ENCODE data around the gene MRPL19. TPM values are rescaled to one million over a fixed set of nuclear protein-coding genes. Genes with fewer than 3 reads are reported as not detected.
"Not testable (repeated sequence)": the region's sequence is repeated elsewhere in the genome, so short reads cannot be mapped to it uniquely, and the experiment has no call there.

MRPL19 gene
- total and polyA plus RNA-seq, 7 experiments from 2014 or later: 14.2 to 44.8 (median 26.2) TPM

GRCh38 chr2:75707901-75708300 is 61.3 kb downstream of the MRPL19 start:
- Mint-ChIP-seq H3K4me3 (peak overlapping the region in 9 of 10 donors; percentile 23 to 72 (median 42)), H3K27ac (peak overlapping the region in 1 of 9 donors; percentile 56), H3K27me3 (no peaks in the 10 kb centered on the region), H3K36me3 (peaks cover 5 to 33% (median 16%) of the 10 kb centered on the region in 5 donors), H3K4me1 (peaks cover 10 to 52% (median 33%) of the 10 kb centered on the region in 7 donors), H3K9me3 (no peaks in the 10 kb centered on the region)
- Histone ChIP-seq H3K27me3 (ENCODE audit: control insufficient read depth in 2 of 2, insufficient read depth in 2 of 2, low read length in 2 of 2) (no peaks in the 10 kb centered on the region), H3K27ac (ENCODE audit: low read depth, low read length) (no peak overlapping the region), H3K36me3 (ENCODE audit: control insufficient read depth in 2 of 3, insufficient read depth in 3 of 3, low read length in 3 of 3) (peaks cover 0 to 18% (median 0%) of the 10 kb centered on the region in 3 experiments), H3K4me1 (ENCODE audit: control insufficient read depth in 2 of 2, insufficient read depth in 2 of 2, low read length in 2 of 2) (peaks cover 0 to 13% of the 10 kb centered on the region in 2 donors), H3K4me3 (ENCODE audit: low read length) (no peak overlapping the region), H3K9me3 (ENCODE audit: control insufficient read depth in 2 of 3, low read length in 3 of 3) (no peaks in the 10 kb centered on the region)
- intact Hi-C loops (cut with micrococcal nuclease): no loop called here
- POLR2A ChIA-PET: no interaction called here
- ATAC-seq (no peak), DNase-seq (no peak)
- CTCF ChIA-PET: interaction anchor here (0.6 kb wide), 1 partner anchor 72 kb away, joined by 3 read pairs; no protein-coding TSS in a partner anchor

GRCh38 chr2:75709297-75709696 is 62.7 kb downstream of the MRPL19 start:
- intact Hi-C loops (cut with micrococcal nuclease): no loop called here
- Histone ChIP-seq H3K9me3 (ENCODE audit: control insufficient read depth in 2 of 3, low read length in 3 of 3) (no peaks in the 10 kb centered on the region), H3K4me1 (ENCODE audit: control insufficient read depth in 2 of 2, insufficient read depth in 2 of 2, low read length in 2 of 2) (peaks cover 0 to 13% of the 10 kb centered on the region in 2 donors), H3K4me3 (ENCODE audit: low read length) (peak overlapping the region; percentile 35), H3K27me3 (ENCODE audit: control insufficient read depth in 2 of 2, insufficient read depth in 2 of 2, low read length in 2 of 2) (no peaks in the 10 kb centered on the region), H3K27ac (ENCODE audit: low read depth, low read length) (no peak overlapping the region), H3K36me3 (ENCODE audit: control insufficient read depth in 2 of 3, insufficient read depth in 3 of 3, low read length in 3 of 3) (peaks cover 0 to 8% (median 0%) of the 10 kb centered on the region in 3 experiments)
- DNase-seq (no peak), ATAC-seq (no peak)
- Mint-ChIP-seq H3K9me3 (no peaks in the 10 kb centered on the region), H3K36me3 (peaks cover 3 to 21% (median 12%) of the 10 kb centered on the region in 5 donors), H3K27ac (peak overlapping the region; percentile 3 to 81 (median 37)), H3K4me3 (peak overlapping the region; percentile 58 to 92 (median 77)), H3K27me3 (no peaks in the 10 kb centered on the region), H3K4me1 (peaks cover 10 to 52% (median 33%) of the 10 kb centered on the region in 7 donors)
- ChIA-PET CTCF (interaction anchor here (0.6 to 1.1 kb wide), 3 partner anchors 68 to 82 kb away, joined by 3 to 4 read pairs (median 3); no protein-coding TSS in a partner anchor), POLR2A (no interaction called here)

- Mint-ChIP-seq H3K36me3 (peaks cover 0 to 12% (median 7%) of the 10 kb centered on the region in 5 donors), H3K27ac (peak overlapping the region; percentile 96 to 98 (median 98)), H3K4me1 (peaks cover 10 to 52% (median 33%) of the 10 kb centered on the region in 7 donors), H3K27me3 (peaks cover 0 to 7% (median 2%) of the 10 kb centered on the region in 5 donors), H3K9me3 (no peaks in the 10 kb centered on the region), H3K4me3 (peak overlapping the region; percentile 72 to 98 (median 95))
- ChIA-PET CTCF (interaction anchor here (1.0 to 1.1 kb wide), 3 partner anchors 39 to 73 kb away, joined by 3 to 4 read pairs (median 4); no protein-coding TSS in a partner anchor), POLR2A (interaction anchor here (0.6 to 2.6 kb wide), 4 partner anchors 63 to 866 kb away, joined by 3 to 12 read pairs (median 3); partner anchors contain the start of gene MRPL19)
- H3K36me3 ChIP-seq (ENCODE audit: control insufficient read depth in 2 of 3, insufficient read depth in 3 of 3, low read length in 3 of 3): peaks cover 0 to under 1% (median 0%) of the 10 kb centered on the region in 3 experiments
- peak overlapping the region; percentile 79 for H3K27ac ChIP-seq (ENCODE audit: low read depth, low read length)
- no peaks in the 10 kb centered on the region for H3K9me3 ChIP-seq (ENCODE audit: control insufficient read depth in 2 of 3, low read length in 3 of 3)
- DNase-seq (no peak), ATAC-seq (no peak)
- peaks cover 0 to 13% of the 10 kb centered on the region in 2 donors for H3K4me1 ChIP-seq (ENCODE audit: control insufficient read depth in 2 of 2, insufficient read depth in 2 of 2, low read length in 2 of 2)
- no peaks in the 10 kb centered on the region for H3K27me3 ChIP-seq (ENCODE audit: control insufficient read depth in 2 of 2, insufficient read depth in 2 of 2, low read length in 2 of 2)
- peak overlapping the region; percentile 78 for H3K4me3 ChIP-seq (ENCODE audit: low read length)
- intact Hi-C loops (cut with micrococcal nuclease): loop anchor here (1.0 to 10.0 kb wide), 4 partner anchors 33 to 875 kb away; partner anchors contain the start of genes MRPL19 (in 2 of the 2), HK2 (in 1 of the 2) and POLE4 (in 1 of the 2)
These were observed 63.6 kb downstream of the MRPL19 start for GRCh38 chr2:75710220-75710576.

- H3K27me3 ChIP-seq (ENCODE audit: control insufficient read depth in 2 of 2, insufficient read depth in 2 of 2, low read length in 2 of 2): no peaks in the 10 kb centered on the region
- H3K4me3 ChIP-seq (ENCODE audit: low read length): peak within 1 kb of the TSS; percentile 78
- DNase-seq (peak; percentile 70 to 91 (median 83)), ATAC-seq (peak; percentile 91)
- H3K36me3 ChIP-seq (ENCODE audit: control insufficient read depth in 2 of 3, insufficient read depth in 3 of 3, low read length in 3 of 3): no peaks in the 10 kb centered on the region
- peak within 1 kb of the TSS; percentile 79 for H3K27ac ChIP-seq (ENCODE audit: low read depth, low read length)
- POLR2A ChIA-PET: interaction anchor here (0.6 to 2.6 kb wide), 4 partner anchors 64 to 867 kb away, joined by 3 to 12 read pairs (median 3); partner anchors contain the start of gene MRPL19
- H3K9me3 ChIP-seq (ENCODE audit: control insufficient read depth in 2 of 3, low read length in 3 of 3): no peaks in the 10 kb centered on the region
- CTCF ChIA-PET: interaction anchor here (1.0 to 1.2 kb wide), 2 partner anchors 40 to 64 kb away, joined by 4 read pairs; partner anchors contain the start of gene MRPL19
- peaks cover 10 to 50% (median 33%) of the 10 kb centered on the region in 7 donors for H3K4me1 Mint-ChIP-seq
- intact Hi-C loops (cut with micrococcal nuclease): loop anchor here (1.0 to 10.0 kb wide), 4 partner anchors 34 to 876 kb away; partner anchors contain the start of genes MRPL19 (in 2 of the 2), POLE4 (in 2 of the 2) and HK2 (in 1 of the 2)
- peaks cover 0 to 13% of the 10 kb centered on the region in 2 donors for H3K4me1 ChIP-seq (ENCODE audit: control insufficient read depth in 2 of 2, insufficient read depth in 2 of 2, low read length in 2 of 2)
- H3K9me3 Mint-ChIP-seq: no peaks in the 10 kb centered on the region
- H3K27ac Mint-ChIP-seq: peak within 1 kb of the TSS; percentile 96 to 98 (median 98)
- H3K36me3 Mint-ChIP-seq: peaks cover 0 to 11% (median 6%) of the 10 kb centered on the region in 5 donors
- peaks cover 0 to 10% (median 4%) of the 10 kb centered on the region in 5 donors for H3K27me3 Mint-ChIP-seq
- peak within 1 kb of the TSS; percentile 72 to 98 (median 95) for H3K4me3 Mint-ChIP-seq
These were observed 64.1 kb downstream of the MRPL19 start, which contains the start of gene GCFC2 for GRCh38 chr2:75710577-75711253. GCFC2 (minus strand) TSS chr2:75710915; CDS start chr2:75710855, 60 bp downstream.

- H3K9me3 ChIP-seq (ENCODE audit: control insufficient read depth in 2 of 3, low read length in 3 of 3); ATAC-seq; H3K27me3 ChIP-seq (ENCODE audit: control insufficient read depth in 2 of 2, insufficient read depth in 2 of 2, low read length in 2 of 2); H3K9me3 Mint-ChIP-seq; H3K36me3 Mint-ChIP-seq; H3K36me3 ChIP-seq (ENCODE audit: control insufficient read depth in 2 of 3, insufficient read depth in 3 of 3, low read length in 3 of 3); DNase-seq: not testable (repeated sequence)
- peaks cover 0 to 11% (median 4%) of the 10 kb centered on the region in 5 donors for H3K27me3 Mint-ChIP-seq
- Histone ChIP-seq H3K27ac (ENCODE audit: low read depth, low read length) (peak overlapping the region; percentile 79), H3K4me1 (ENCODE audit: control insufficient read depth in 2 of 2, insufficient read depth in 2 of 2, low read length in 2 of 2) (peaks cover 0 to 13% of the 10 kb centered on the region in 2 donors), H3K4me3 (ENCODE audit: low read length) (peak overlapping the region; percentile 78)
- peak overlapping the region in 8 of 9 donors; percentile 59 to 98 (median 98) for H3K27ac Mint-ChIP-seq
- POLR2A ChIA-PET: interaction anchor here (1.0 to 2.6 kb wide), 2 partner anchors 51 to 65 kb away, joined by 5 to 12 read pairs; partner anchors contain the start of gene MRPL19
- intact Hi-C loops (cut with micrococcal nuclease): loop anchor here (1.0 to 10.0 kb wide), 3 partner anchors 35 to 877 kb away; partner anchors contain the start of genes HK2 (in 1 of the 2) and POLE4 (in 1 of the 2)
- H3K4me1 Mint-ChIP-seq: peaks cover 7 to 45% (median 32%) of the 10 kb centered on the region in 7 donors
- peak overlapping the region in 8 of 10 donors; percentile 72 to 98 (median 94) for H3K4me3 Mint-ChIP-seq
- CTCF ChIA-PET: interaction anchor here (0.5 to 1.2 kb wide), 2 partner anchors 65 to 747 kb away, joined by 4 read pairs; partner anchors contain the start of gene MRPL19
These were observed 65.0 kb downstream of the MRPL19 start for GRCh38 chr2:75711590-75711989.

GRCh38 chr2:75716406-75716805 is 69.8 kb downstream of the MRPL19 start:
- H3K4me1 ChIP-seq (ENCODE audit: control insufficient read depth in 2 of 2, insufficient read depth in 2 of 2, low read length in 2 of 2): no peaks in the 10 kb centered on the region
- Mint-ChIP-seq H3K9me3 (peaks cover 0 to 8% (median 1%) of the 10 kb centered on the region in 11 donors), H3K27me3 (peaks cover 3 to 31% (median 12%) of the 10 kb centered on the region in 5 donors), H3K4me1 (peaks cover 0 to 6% (median under 1%) of the 10 kb centered on the region in 7 donors), H3K4me3 (no peak overlapping the region), H3K36me3 (peaks cover 0 to 5% (median 3%) of the 10 kb centered on the region in 5 donors), H3K27ac (no peak overlapping the region)
- DNase-seq: no peak
- no peak overlapping the region for H3K27ac ChIP-seq (ENCODE audit: low read depth, low read length)
- H3K4me3 ChIP-seq (ENCODE audit: low read length): no peak overlapping the region
- ATAC-seq: no peak
- intact Hi-C loops (cut with micrococcal nuclease): loop anchor here in 1 of 2 donors (10.0 kb wide), 1 partner anchor 882 kb away; the partner anchor contains the start of gene HK2
- CTCF ChIA-PET: interaction anchor here (2.0 kb wide), 1 partner anchor 76 kb away, joined by 6 read pairs; no protein-coding TSS in a partner anchor
- no peaks in the 10 kb centered on the region for H3K36me3 ChIP-seq (ENCODE audit: control insufficient read depth in 2 of 3, insufficient read depth in 3 of 3, low read length in 3 of 3)
- no peaks in the 10 kb centered on the region for H3K9me3 ChIP-seq (ENCODE audit: control insufficient read depth in 2 of 3, low read length in 3 of 3)
- no peaks in the 10 kb centered on the region for H3K27me3 ChIP-seq (ENCODE audit: control insufficient read depth in 2 of 2, insufficient read depth in 2 of 2, low read length in 2 of 2)
- POLR2A ChIA-PET: no interaction called here

Measured in naive thymus-derived CD4-positive, alpha-beta T cell (primary cell).